ENCODE results near the gene MYOF. TPM values are rescaled to one million over a fixed set of nuclear protein-coding genes. Genes with fewer than 3 reads are reported as not detected.

Gene MYOF
- total and polyA plus RNA-seq, 9 of the 15 experiments (the other 6 are each of a cell fraction or from before 2014, with no cell fraction given) = 0.06 to 0.27 TPM; not detected in 7

GRCh38 chr10:93280699-93281366 lies 201.3 kb downstream of the MYOF start:
- Histone ChIP-seq H3K4me3 (no peak overlapping the region), H3K27me3 (ENCODE audit: control insufficient read depth in 2 of 2, insufficient read depth in 2 of 2, low read length in 2 of 2) (peaks cover 0 to 25% of the 10 kb centered on the region in 2 experiments; a peak in 3 of 5 replicates), H3K36me3 (ENCODE audit: control insufficient read depth, insufficient read depth, low read length) (no peaks in the 10 kb centered on the region), H3K79me2 (ENCODE audit: control insufficient read depth, insufficient read depth, low read length) (no peaks in the 10 kb centered on the region), H3K9me3 (replicated peaks; ENCODE audit: control insufficient read depth, insufficient read depth, low read depth, low read length) (no peaks in the 10 kb centered on the region), H3K4me1 (replicated peaks in 1 of 2; ENCODE audit: control insufficient read depth in 2 of 2, insufficient read depth in 2 of 2, low read length in 2 of 2) (no peaks in the 10 kb centered on the region), H2AFZ (ENCODE audit: low read depth, low read length) (no peak overlapping the region), H3K9me1 (ENCODE audit: control insufficient read depth, insufficient read depth, low read length) (no peaks in the 10 kb centered on the region), H3K9ac (ENCODE audit: insufficient read depth in 1 of 2, low read depth in 2 of 2, low read length in 2 of 2) (no peak overlapping the region), H3K27ac (ENCODE audit: extremely low read depth, low read depth, low read length) (no peak overlapping the region), H3K4me2 (ENCODE audit: insufficient read depth, low read length) (no peak overlapping the region), H4K20me1 (replicated peaks; ENCODE audit: control insufficient read depth, insufficient read depth, low read length) (no peaks in the 10 kb centered on the region)
- DNase-seq (ENCODE audit: extremely low read depth in 1 of 4, low spot score in 3 of 4) (no peak), ATAC-seq (no peak), FAIRE-seq (no peak)
- no TSS peak for BruUV-seq (replicated peaks)
- ChIA-PET POLR2A (interaction anchor here (0.7 kb wide), 1 partner anchor 315 kb away, joined by 3 read pairs; no protein-coding TSS in a partner anchor), CTCF (ENCODE audit: low intra/inter-chr PET ratio) (no interaction called here)
- in situ Hi-C loops (cut with MboI) = no loop called here
- TF ChIP-seq CHD4 (IDR thresholded peaks at IDR 0.05; ENCODE audit: insufficient read depth, insufficient replicate concordance, low read depth, low read length, poor library complexity, severe bottlenecking) (no peak), PKNOX1 (IDR thresholded peaks at IDR 0.05) (no peak), NFIX (CRISPR knock-in tag; IDR thresholded peaks at IDR 0.05; ENCODE audit: low read depth) (no peak)
- intact Hi-C loops (cut with micrococcal nuclease) = loop anchor here (10.0 kb wide), 2 partner anchors 166 to 396 kb away; no protein-coding TSS in a partner anchor
- 0% methylated on average over 8 of the region's 8 CpGs for WGBS (ENCODE audit: insufficient coverage, low coverage, missing lambda C conversion rate)

Measured in K562 (cell line).